ENCODE measurements around the gene ANKRD11. TPM values are rescaled to one million over a fixed set of nuclear protein-coding genes. Genes with fewer than 3 reads are reported as not detected.

The ANKRD11 gene
- polyA plus RNA-seq, 1 experiment: 48.1 TPM

GRCh38 chr16:89489040-89489897 lies 1.1 kb downstream of the ANKRD11 start:
- TF ChIP-seq CTCF (IDR thresholded peaks at IDR 0.05; ENCODE audit: low read depth, low read length): peak; percentile 25
- ChIA-PET POLR2A (interaction anchor here (0.6 to 1.2 kb wide), 5 partner anchors 19 to 176 kb away, joined by 3 to 4 read pairs (median 3); partner anchors contain the start of gene SPG7), CTCF (interaction anchor here (0.7 kb wide), 1 partner anchor 79 kb away, joined by 4 read pairs; no protein-coding TSS in a partner anchor)
- Histone ChIP-seq H3K4me3 (ENCODE audit: low read depth, low read length) (peak overlapping the region; percentile 69), H3K27me3 (ENCODE audit: control insufficient read depth, insufficient read depth, low read length) (no peaks in the 10 kb centered on the region), H3K27ac (ENCODE audit: low read depth, low read length) (peak overlapping the region; percentile 87), H3K9me3 (ENCODE audit: control insufficient read depth, insufficient read depth, low read length) (no peaks in the 10 kb centered on the region)
- peak; percentile 85 for DNase-seq (ENCODE audit: low read depth, low spot score)

GRCh38 chr16:89485701-89486246 lies 4.6 kb downstream of the ANKRD11 start:
- Histone ChIP-seq H3K9me3 (ENCODE audit: control insufficient read depth, insufficient read depth, low read length) (no peaks in the 10 kb centered on the region), H3K4me3 (ENCODE audit: low read depth, low read length) (no peak overlapping the region), H3K27ac (ENCODE audit: low read depth, low read length) (no peak overlapping the region), H3K27me3 (ENCODE audit: control insufficient read depth, insufficient read depth, low read length) (no peaks in the 10 kb centered on the region)
- TF ChIP-seq CTCF (IDR thresholded peaks at IDR 0.05; ENCODE audit: low read depth, low read length): no peak
- ChIA-PET POLR2A (interaction anchor here (0.9 kb wide), 1 partner anchor 12 kb away, joined by 6 read pairs; no protein-coding TSS in a partner anchor), CTCF (no interaction called here)
- DNase-seq (ENCODE audit: low read depth, low spot score): no peak

GRCh38 chr16:89484923-89485679 lies 5.3 kb downstream of the ANKRD11 start:
- Histone ChIP-seq H3K9me3 (ENCODE audit: control insufficient read depth, insufficient read depth, low read length) (no peaks in the 10 kb centered on the region), H3K4me3 (ENCODE audit: low read depth, low read length) (no peak overlapping the region), H3K27ac (ENCODE audit: low read depth, low read length) (no peak overlapping the region), H3K27me3 (ENCODE audit: control insufficient read depth, insufficient read depth, low read length) (no peaks in the 10 kb centered on the region)
- TF ChIP-seq CTCF (IDR thresholded peaks at IDR 0.05; ENCODE audit: low read depth, low read length): no peak
- ChIA-PET CTCF (interaction anchor here (1.1 kb wide), 1 partner anchor 245 kb away, joined by 3 read pairs; no protein-coding TSS in a partner anchor), POLR2A (interaction anchor here (0.9 kb wide), 1 partner anchor 12 kb away, joined by 6 read pairs; no protein-coding TSS in a partner anchor)
- DNase-seq (ENCODE audit: low read depth, low spot score): no peak

- Histone ChIP-seq H3K27ac (ENCODE audit: low read depth, low read length) (no peak overlapping the region), H3K27me3 (ENCODE audit: control insufficient read depth, insufficient read depth, low read length) (no peaks in the 10 kb centered on the region), H3K9me3 (ENCODE audit: control insufficient read depth, insufficient read depth, low read length) (no peaks in the 10 kb centered on the region), H3K4me3 (ENCODE audit: low read depth, low read length) (no peak overlapping the region)
- ChIA-PET POLR2A (no interaction called here), CTCF (interaction anchor here (1.1 kb wide), 1 partner anchor 244 kb away, joined by 3 read pairs; no protein-coding TSS in a partner anchor)
- no peak for TF ChIP-seq CTCF (IDR thresholded peaks at IDR 0.05; ENCODE audit: low read depth, low read length)
- DNase-seq (ENCODE audit: low read depth, low spot score): no peak
These were observed 6.3 kb downstream of the ANKRD11 start for GRCh38 chr16:89484041-89484501.
